Choroid plexus epithelial cell (primary cell): ENCODE results near the gene CAVIN2.
A peak's percentile ranks its signal among the peaks of the same experiment; 100 is the strongest.

ENCODE experiments used
- DNase-seq: peaks from one replicate; pipeline ENCODE4 v3.0.0-alpha.2; 2010; ENCODE audit warnings: low read depth
- H3K4me3 ChIP-seq: 2 replicates; pipeline ENCODE4 v1.5.1; 2011; ENCODE audit warnings: low read depth, mild to moderate bottlenecking, control low read depth, low read length, moderate library complexity
- CTCF ChIP-seq: conservative IDR thresholded peaks from 2 replicates; pipeline ENCODE4 v1.5.1; 2011; ENCODE audit warnings: low read depth, mild to moderate bottlenecking, control low read depth, inconsistent platforms, low read length, moderate library complexity

The CAVIN2 gene

GRCh38 chr2:191857886-191858285, 11.0 kb upstream of the CAVIN2 start:
- no peak for TF ChIP-seq CTCF
- no peak for DNase-seq
- H3K4me3 ChIP-seq, result no peak overlapping the region

- H3K4me3 ChIP-seq, result no peak overlapping the region
- DNase-seq, result peak; percentile 50
- no peak for TF ChIP-seq CTCF
These were observed 10.4 kb upstream of the CAVIN2 start for GRCh38 chr2:191857259-191857805.

- H3K4me3 ChIP-seq, result no peak overlapping the region
- DNase-seq, result no peak
- TF ChIP-seq CTCF, result no peak
These were observed 9.4 kb upstream of the CAVIN2 start for GRCh38 chr2:191856111-191856876.

GRCh38 chr2:191855382-191855781, 8.5 kb upstream of the CAVIN2 start:
- no peak for DNase-seq
- TF ChIP-seq CTCF, result no peak
- H3K4me3 ChIP-seq, result no peak overlapping the region

GRCh38 chr2:191854382-191855372, 7.8 kb upstream of the CAVIN2 start:
- peak; percentile 43 for DNase-seq
- TF ChIP-seq CTCF, result no peak
- H3K4me3 ChIP-seq, result no peak overlapping the region

- no peak for TF ChIP-seq CTCF
- no peak overlapping the region for H3K4me3 ChIP-seq
- no peak for DNase-seq
These were observed 7.0 kb upstream of the CAVIN2 start for GRCh38 chr2:191853843-191854242.
